KG1 (cell line): ENCODE results near the gene RIPOR1.
A peak's percentile ranks its signal among the peaks of the same experiment; 100 is the strongest.
"Not testable (repeated sequence)": the region's sequence is repeated elsewhere in the genome, so short reads cannot be mapped to it uniquely, and the experiment has no call there.

Experiments
- DNase-seq: peaks from one replicate; lab custom pipeline; 2025; lab: John Stamatoyannopoulos, UW

The RIPOR1 gene

DNA sequence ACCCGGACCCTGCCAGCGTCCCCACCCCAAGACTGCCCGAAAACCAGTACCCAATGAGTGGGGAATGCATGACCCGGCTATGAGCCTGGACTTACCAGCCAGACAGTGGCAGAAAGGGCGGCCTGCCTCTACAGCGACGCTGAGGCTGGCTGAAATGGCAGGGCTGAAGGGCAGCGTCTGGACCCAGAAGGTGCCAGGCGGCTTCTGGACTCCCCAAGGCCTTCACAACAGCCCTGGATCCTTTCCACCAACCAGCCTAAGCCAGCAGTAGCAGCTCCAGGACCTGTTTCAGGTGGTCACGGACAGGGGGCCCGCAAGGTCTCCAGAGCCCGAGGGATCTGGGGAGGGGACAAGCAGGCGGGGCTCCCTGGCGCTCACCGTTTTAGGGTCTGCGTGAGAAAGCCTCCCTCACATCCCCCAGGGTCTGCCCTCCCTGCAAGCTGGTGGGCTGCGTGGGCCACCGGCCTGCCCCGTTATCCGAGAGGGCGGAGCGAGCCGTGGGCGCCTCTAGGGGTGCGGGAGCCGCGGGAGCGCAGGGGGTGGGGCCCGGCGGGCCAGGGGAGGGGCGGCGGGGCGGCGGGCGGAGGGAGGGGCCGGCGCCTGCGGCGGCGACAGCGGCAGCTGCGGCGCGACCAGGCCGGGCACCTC lies at the start of gene RIPOR1:
RIPOR1 (plus strand) TSS at position 608 of the 648 bp plus-strand sequence. CDS start 9,618 bp downstream, outside the sequence.
- no peak for DNase-seq

DNA sequence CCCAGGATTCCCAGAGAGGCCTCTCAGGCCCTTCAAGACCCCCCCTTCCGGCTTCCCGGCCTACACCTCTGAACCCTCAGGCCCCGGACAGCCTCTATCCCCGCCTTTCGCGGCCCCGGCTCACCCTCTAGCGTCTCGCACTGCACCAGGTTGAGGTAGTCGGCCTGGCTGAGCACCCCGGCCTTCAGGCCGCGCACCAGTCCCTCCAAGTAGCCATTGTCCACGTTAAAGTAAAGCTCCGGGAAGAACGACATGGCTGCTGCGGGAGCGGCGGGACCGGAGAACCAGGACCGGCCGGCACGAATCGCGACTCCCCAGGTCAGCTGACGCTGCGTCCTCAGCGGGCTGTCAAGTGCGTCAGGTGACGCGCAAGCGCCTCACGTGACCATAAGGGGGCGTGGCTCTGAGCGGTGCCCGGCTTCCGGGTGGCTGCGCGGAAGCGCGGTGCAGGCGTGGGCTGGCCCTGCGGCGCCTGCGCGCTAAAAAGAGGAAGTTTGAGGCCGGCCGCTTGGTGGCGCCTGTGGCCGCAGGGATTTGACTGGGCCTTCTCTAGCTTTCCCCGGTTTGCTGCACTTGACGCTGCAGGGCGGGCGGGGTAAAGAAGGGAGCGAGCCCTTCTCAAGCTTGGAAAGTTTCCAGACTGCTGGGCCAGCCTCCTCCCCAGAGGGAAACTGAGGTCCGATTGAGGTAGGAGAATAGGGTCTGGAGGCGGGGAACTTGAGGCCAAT lies 47.6 kb upstream of the RIPOR1 start, which contains the start of gene ATP6V0D1:
ATP6V0D1 (minus strand) TSS at position 325 of the 728 bp plus-strand sequence; CDS start at position 254, 71 bp downstream.
- peak; percentile 99 for DNase-seq

DNA sequence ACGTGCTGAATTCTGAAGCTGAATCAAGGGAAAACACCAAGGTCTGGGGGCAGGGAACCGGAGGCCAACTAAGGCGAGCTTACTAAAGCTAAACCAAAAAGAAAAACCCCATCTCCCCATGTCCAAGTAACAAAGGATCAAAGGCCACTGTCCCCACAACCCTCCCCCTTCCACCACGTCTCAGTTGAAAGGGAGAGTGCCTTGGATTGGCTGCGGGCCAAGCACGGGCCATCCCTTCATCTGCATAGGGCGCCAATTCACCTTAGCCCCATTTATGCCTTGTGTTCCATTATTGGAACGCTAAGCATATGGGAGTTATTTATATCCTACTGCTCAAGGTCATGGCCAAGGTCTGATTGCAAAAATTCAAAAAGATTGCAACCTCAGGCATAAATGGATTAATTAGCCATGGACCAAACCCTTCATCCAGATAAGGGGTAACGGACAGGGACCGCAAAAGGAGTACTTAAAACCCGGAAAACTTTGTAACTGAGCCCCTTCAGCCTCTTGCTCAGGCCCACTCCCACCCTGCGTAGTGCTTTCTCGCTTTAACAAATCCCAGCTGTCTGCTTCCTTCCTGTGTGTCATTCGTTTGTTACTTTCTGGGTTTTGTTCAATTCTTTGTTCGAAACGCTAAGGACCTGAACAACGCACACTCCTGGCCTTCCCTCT lies 46.9 kb upstream of the RIPOR1 start:
- no peak for DNase-seq

GRCh38 chr16:67482233-67482924 lies 46.2 kb upstream of the RIPOR1 start:
- no peak for DNase-seq

DNA sequence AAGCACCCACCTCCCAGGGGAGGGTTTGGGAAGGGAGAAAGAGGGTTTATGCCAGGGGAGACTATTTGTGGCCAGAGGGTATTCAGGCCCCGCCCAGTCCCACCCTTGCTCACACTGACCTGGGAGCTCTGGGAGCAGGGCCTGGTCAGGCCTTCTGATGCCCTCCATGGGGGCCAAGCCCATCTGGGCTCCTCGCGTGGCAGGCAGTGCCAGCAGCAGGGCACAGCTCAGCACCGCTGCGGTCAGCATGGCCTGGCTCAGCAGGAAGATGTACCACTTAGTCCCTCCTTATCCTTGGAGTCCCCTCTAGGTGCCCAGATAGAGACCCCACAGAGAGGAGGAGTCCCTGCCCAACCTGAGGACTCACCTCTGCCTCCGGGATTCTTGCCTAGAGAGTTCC lies 45.5 kb upstream of the RIPOR1 start, which contains the start of gene AGRP:
AGRP (minus strand) TSS at position 398 of the 400 bp plus-strand sequence; CDS start at position 249, 149 bp downstream.
- no peak for DNase-seq

- no peak for DNase-seq
Observed at GRCh38 chr16:67483731-67484525, 44.7 kb upstream of the RIPOR1 start.

GRCh38 chr16:67486805-67487204 lies 41.8 kb upstream of the RIPOR1 start:
- DNase-seq = no peak

- DNase-seq = not testable (repeated sequence)
Observed at GRCh38 chr16:67487561-67487960, 41.1 kb upstream of the RIPOR1 start.

DNA sequence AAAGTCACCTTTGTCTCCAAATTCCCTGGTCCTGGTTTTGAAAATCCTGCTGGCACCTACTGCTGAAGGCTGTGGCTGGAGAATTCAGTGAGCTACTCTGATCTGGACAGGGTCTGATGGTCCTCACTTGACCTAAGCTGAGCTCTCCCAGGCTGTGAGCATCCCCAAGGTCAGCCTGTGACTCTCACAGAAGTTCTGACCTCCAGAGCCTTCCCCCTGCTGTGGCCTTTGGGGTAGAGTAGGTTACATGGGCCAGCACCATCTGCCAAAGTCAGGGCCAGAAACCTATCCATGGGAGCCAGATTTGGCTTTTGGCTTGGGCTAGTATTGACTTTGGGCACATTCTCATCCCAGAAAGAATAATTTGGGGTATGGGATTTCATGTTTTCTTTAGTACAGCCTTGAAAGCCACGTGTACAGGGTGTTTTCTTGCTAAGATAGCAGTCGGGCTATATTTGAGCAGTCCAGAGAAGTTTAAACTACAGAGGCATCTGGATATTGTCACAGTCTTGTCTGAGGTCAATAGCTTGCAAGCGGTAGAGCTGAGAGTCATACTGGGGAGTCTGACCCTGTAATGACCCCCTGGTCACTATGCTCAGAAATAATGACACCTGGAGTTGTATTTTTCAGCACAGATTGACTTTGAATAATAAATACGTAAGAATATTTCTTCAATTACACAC lies 39.1 kb upstream of the RIPOR1 start:
- DNase-seq = no peak

DNA sequence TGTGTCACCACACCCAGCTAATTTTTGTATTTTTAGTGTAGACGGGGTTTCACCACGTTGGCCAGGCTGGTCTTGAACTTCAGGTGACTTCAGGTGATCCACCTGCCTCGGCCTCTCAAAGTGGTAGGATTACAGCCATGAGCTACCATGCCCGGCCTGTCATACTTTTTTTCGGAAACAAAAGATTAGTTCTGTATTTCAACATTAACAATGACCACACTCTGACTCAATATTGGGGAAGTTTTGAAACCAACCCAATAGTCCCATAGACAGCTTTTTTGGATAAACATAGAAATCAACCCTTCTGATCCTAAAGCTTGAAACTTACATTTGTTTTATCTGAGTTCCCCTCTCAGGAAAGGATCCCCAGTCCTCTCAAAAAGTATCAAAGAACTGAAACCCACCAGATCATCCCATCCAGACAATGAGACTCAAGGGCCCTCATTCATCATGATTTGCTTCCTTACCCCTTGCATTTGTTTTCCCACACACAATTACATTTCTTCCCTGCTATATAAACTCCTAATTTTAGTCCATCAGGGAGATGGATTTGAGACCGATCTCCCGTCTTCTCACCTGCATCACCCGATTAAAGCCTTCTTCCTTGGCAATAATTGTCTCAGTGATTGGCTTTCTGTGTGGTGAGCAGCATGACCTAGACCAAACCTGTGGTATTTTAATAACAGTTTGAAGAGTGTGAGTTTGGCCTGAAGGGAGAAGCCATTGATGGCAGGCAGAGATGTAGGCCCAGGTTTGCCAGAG lies 38.1 kb upstream of the RIPOR1 start:
- DNase-seq = no peak

DNA sequence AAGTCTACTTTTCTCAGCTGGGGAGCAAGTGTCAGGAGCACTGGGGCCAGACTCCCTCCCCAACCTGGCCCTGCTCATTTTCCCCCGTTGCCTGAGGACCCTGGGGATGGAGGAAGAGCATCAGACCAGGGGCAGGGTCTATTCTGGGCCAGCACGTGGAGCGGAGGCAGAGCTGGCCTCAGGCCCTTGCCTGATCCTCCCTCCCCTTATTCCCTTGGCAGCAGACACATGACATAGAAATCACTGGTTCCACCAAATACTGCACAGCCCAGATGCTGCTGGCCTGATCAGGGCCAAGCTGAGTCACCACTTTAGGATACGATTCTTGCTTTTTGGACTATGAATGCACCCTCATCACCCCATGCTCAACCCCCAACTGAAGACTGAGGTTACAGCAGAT lies 29.5 kb upstream of the RIPOR1 start:
- DNase-seq = no peak

GRCh38 chr16:67504031-67505021 lies 24.3 kb upstream of the RIPOR1 start:
- no peak for DNase-seq

GRCh38 chr16:67506468-67506867 lies 22.2 kb upstream of the RIPOR1 start:
- DNase-seq = no peak

DNA sequence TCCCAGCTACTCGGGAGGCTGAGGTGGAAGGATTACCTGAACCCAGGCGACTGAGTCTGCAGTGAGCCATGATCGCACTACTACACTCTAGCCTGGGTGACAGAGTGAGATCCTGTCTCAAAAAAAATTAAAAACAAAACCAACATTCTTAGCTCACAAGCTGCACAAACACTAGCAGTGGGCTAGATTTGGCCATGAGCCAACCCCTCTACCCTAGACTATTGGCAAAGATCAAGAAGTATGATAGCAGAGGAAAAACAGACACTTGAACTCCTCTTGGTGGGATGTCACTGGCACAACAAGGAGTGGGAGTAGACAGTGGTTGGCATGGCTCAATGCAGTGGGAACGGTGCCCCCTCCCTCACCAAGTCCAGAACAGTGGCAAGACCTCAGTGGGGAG lies 19.6 kb upstream of the RIPOR1 start:
- DNase-seq = no peak

- DNase-seq = not testable (repeated sequence)
Observed at GRCh38 chr16:67513892-67514291, 14.7 kb upstream of the RIPOR1 start.

GRCh38 chr16:67514382-67514828 lies 14.2 kb upstream of the RIPOR1 start:
- DNase-seq = peak; percentile 81

DNA sequence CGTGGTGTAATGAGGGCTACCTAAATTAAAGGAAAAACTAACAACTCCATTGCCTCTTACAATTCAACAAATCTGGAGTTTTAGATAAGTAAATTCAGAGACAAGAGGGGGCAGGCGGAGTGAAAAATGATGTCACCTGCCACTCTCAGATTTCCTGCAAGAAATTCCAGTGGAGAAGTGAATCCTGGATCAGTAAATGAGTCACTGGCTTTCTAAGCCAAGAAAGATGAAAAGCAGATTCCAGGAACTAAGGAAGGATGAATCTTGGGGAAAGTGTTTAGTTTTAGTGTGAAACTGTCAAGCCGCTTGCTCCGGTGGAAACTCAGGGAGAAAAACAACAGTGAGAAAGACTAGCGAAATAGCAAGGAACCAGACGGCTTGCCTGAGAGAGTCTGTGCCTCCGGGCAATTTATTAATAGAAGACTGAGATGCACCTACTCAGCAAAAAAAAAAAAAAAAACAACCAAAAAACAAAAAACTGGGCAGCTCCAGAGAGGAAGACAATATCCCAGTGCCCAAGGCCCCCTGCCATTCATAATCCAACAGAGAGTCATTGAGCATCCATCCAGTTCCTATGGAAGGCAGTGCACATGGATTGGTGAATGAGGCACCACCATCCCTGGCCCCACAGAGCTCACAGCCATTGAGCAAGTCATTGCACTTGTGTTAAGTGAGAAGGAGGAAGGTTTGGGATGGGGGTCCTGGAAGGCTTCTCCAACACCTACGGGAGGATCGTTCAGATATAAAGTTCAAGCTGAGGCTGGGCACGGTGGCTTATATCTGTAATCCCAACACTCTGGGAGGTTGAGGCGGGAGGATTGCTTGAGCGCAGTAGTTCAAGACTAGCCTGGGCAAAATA lies 12.1 kb upstream of the RIPOR1 start:
- DNase-seq = no peak

GRCh38 chr16:67517155-67517445 lies 11.5 kb upstream of the RIPOR1 start:
- DNase-seq = no peak
